H1 (cell line): ENCODE data around the gene DCP2. TPM values are rescaled to one million over a fixed set of nuclear protein-coding genes. Genes with fewer than 3 reads are reported as not detected.

Experiments used
- CTCF ChIA-PET: fragments of 300-600 bp; sonication (Branson Sonifier 250); formaldehyde crosslinking; loops from one replicate; lab custom pipeline; 2021; ENCODE audit not compliant: partially characterized antibody; lab: Charles Lee
- POLR2A ChIA-PET: fragments of 300-600 bp; sonication (Branson Sonifier 250); formaldehyde crosslinking; loops from one replicate; lab custom pipeline; 2021; ENCODE audit warnings: inconsistent platforms; ENCODE audit not compliant: partially characterized antibody; lab: Charles Lee
- DNase-seq, 2 experiments: peaks; one replicate each; pipeline versions ENCODE4 v3.0.0 to v3.0.0-alpha.2; 2010 to 2022; ENCODE audit warnings: low spot score in 2 of 2, low read depth in 1 of 2, mixed read lengths in 1 of 2
- FAIRE-seq: peaks from 2 replicates; lab custom pipeline; 2011; peaks lifted over from hg19 to GRCh38; lab: Jason Lieb, UNC
- H2AFZ ChIP-seq: 2 replicates; pipeline ENCODE4 v1.8.1; 2012; ENCODE audit warnings: low read length, inconsistent platforms
- H2AK5ac ChIP-seq: 2 replicates; pipeline ENCODE4 v1.6.1; 2013; ENCODE audit warnings: low read depth, low read length
- H2BK120ac ChIP-seq: replicated peaks from 2 replicates; pipeline ENCODE3; 2013; ENCODE audit warnings: low read depth, low read length, inconsistent platforms
- H2BK12ac ChIP-seq: 2 replicates; pipeline ENCODE4 v1.6.1; 2013; ENCODE audit warnings: low read depth, low read length
- H2BK15ac ChIP-seq: 2 replicates; pipeline ENCODE4 v1.6.1; 2013; ENCODE audit warnings: low read length
- H2BK20ac ChIP-seq: 2 replicates; pipeline ENCODE4 v1.6.1; 2013; ENCODE audit warnings: low read length
- H2BK5ac ChIP-seq: 2 replicates; pipeline ENCODE4 v1.6.1; 2013; ENCODE audit warnings: low read depth, low read length
- H3K14ac ChIP-seq: 2 replicates; pipeline ENCODE4 v1.6.1; 2013; ENCODE audit warnings: inconsistent platforms; ENCODE audit not compliant: insufficient read length
- H3K18ac ChIP-seq: 2 replicates; pipeline ENCODE4 v1.6.1; 2013; ENCODE audit warnings: low read length; ENCODE audit errors: extremely low read depth
- H3K23ac ChIP-seq: 2 replicates; pipeline ENCODE4 v1.6.1; 2013; ENCODE audit warnings: inconsistent platforms; ENCODE audit not compliant: insufficient read length
- H3K23me2 ChIP-seq: 2 replicates; pipeline ENCODE4 v1.6.1; 2013; ENCODE audit warnings: low read depth, low read length
- H3K27ac ChIP-seq: 2 replicates; pipeline ENCODE4 v1.6.1; 2011; ENCODE audit warnings: low read depth, low read length, inconsistent platforms
- H3K27me3 ChIP-seq, 4 experiments: replicated peaks in 1 of 4; 1 replicate in 1 of 4; 2 replicates in 3 of 4; pipeline versions ENCODE4 v1.6.1 to v1.8.1; 2011 to 2013; ENCODE audit warnings: low read length in 3 of 4, mild to moderate bottlenecking in 3 of 4, inconsistent platforms in 2 of 4, mixed read lengths in 2 of 4, moderate library complexity in 1 of 4; ENCODE audit not compliant: control insufficient read depth in 3 of 4, insufficient read depth in 3 of 4; ENCODE audit errors: extremely low read depth in 1 of 4
- H3K36me3 ChIP-seq, 4 experiments: 2 replicates each; pipeline versions ENCODE4 v1.6.1 to v1.8.1; 2011 to 2013; ENCODE audit warnings: mild to moderate bottlenecking in 4 of 4, low read length in 3 of 4, moderate library complexity in 2 of 4, control low read depth in 1 of 4, inconsistent platforms in 1 of 4; ENCODE audit not compliant: insufficient read depth in 4 of 4, control insufficient read depth in 2 of 4
- H3K4ac ChIP-seq: replicated peaks from 2 replicates; pipeline ENCODE3; 2013; ENCODE audit warnings: low read length, low read depth, mixed read lengths, inconsistent platforms; ENCODE audit not compliant: insufficient read length
- H3K4me1 ChIP-seq, 4 experiments: replicated peaks in 1 of 4; 1 replicate in 1 of 4; 2 replicates in 3 of 4; pipeline versions ENCODE4 v1.6.1 to v1.8.1; 2011 to 2013; ENCODE audit warnings: low read length in 3 of 4, inconsistent platforms in 2 of 4, mixed read lengths in 1 of 4; ENCODE audit not compliant: insufficient read depth in 4 of 4, control insufficient read depth in 3 of 4
- H3K4me2 ChIP-seq, 2 experiments: 2 replicates each; pipeline versions ENCODE4 v1.6.1 to v1.8.1; 2011 to 2013; ENCODE audit warnings: low read depth in 2 of 2, low read length in 2 of 2, control low read depth in 1 of 2, inconsistent platforms in 1 of 2, mild to moderate bottlenecking in 1 of 2; ENCODE audit not compliant: insufficient read depth in 1 of 2
- H3K4me3 ChIP-seq, 4 experiments: fragments of 200-600, 300-600 bp in 1 of 4; sonication (generic), shearing (Covaris generic), sonication (Bioruptor Twin) in 1 of 4; 2 replicates each; pipeline versions ENCODE4 v1.5.1 to v1.8.1; 2011 to 2016; ENCODE audit warnings: low read length in 4 of 4, low read depth in 3 of 4, control low read depth in 2 of 4, inconsistent platforms in 2 of 4, mild to moderate bottlenecking in 2 of 4, mixed read lengths in 1 of 4, moderate library complexity in 1 of 4; ENCODE audit not compliant: insufficient read depth in 2 of 4; ENCODE audit errors: extremely low read depth in 1 of 4
- H3K56ac ChIP-seq: replicated peaks from 2 replicates; pipeline ENCODE3; 2013; ENCODE audit warnings: low read depth, mild to moderate bottlenecking, mixed read lengths, low read length, inconsistent platforms; ENCODE audit not compliant: insufficient read length
- H3K79me1 ChIP-seq: 2 replicates; pipeline ENCODE4 v1.6.1; 2013; ENCODE audit warnings: low read depth, low read length, control low read depth
- H3K79me2 ChIP-seq, 2 experiments: 2 replicates each; pipeline versions ENCODE4 v1.6.1 to v1.8.1; 2012 to 2013; ENCODE audit warnings: low read length in 2 of 2, mild to moderate bottlenecking in 2 of 2, inconsistent platforms in 1 of 2; ENCODE audit not compliant: insufficient read depth in 2 of 2, control insufficient read depth in 1 of 2
- H3K9ac ChIP-seq, 4 experiments: replicated peaks in 1 of 4; 1 replicate in 1 of 4; 2 replicates in 3 of 4; pipeline versions ENCODE4 v1.6.1 to v1.8.1; 2011 to 2013; ENCODE audit warnings: low read depth in 3 of 4, low read length in 3 of 4, control low read depth in 2 of 4, mild to moderate bottlenecking in 2 of 4, moderate library complexity in 2 of 4, inconsistent platforms in 1 of 4; ENCODE audit errors: extremely low read depth in 1 of 4
- H3K9me3 ChIP-seq, 2 experiments: 2 replicates each; pipeline versions ENCODE4 v1.6.1 to v1.8.1; 2012 to 2013; ENCODE audit warnings: mild to moderate bottlenecking in 2 of 2, moderate library complexity in 2 of 2, control low read depth in 1 of 2, inconsistent platforms in 1 of 2, low read depth in 1 of 2, low read length in 1 of 2, mixed read lengths in 1 of 2; ENCODE audit not compliant: insufficient read depth in 2 of 2
- H4K20me1 ChIP-seq, 2 experiments: replicated peaks in 1 of 2; 2 replicates each; pipeline versions ENCODE3 to v1.8.1; 2011 to 2013; ENCODE audit warnings: inconsistent platforms in 2 of 2, low read length in 2 of 2, mild to moderate bottlenecking in 1 of 2; ENCODE audit not compliant: insufficient read depth in 2 of 2, control insufficient read depth in 1 of 2
- H4K5ac ChIP-seq: 2 replicates; pipeline ENCODE4 v1.6.1; 2013; ENCODE audit warnings: low read length, low read depth, mixed read lengths, inconsistent platforms; ENCODE audit not compliant: insufficient read length
- H4K8ac ChIP-seq: 2 replicates; pipeline ENCODE4 v1.8.0; 2013; ENCODE audit warnings: mild to moderate bottlenecking, moderate library complexity, low read length, inconsistent platforms; ENCODE audit not compliant: insufficient read depth; ENCODE audit errors: extremely low read depth
- H4K91ac ChIP-seq: replicated peaks from 2 replicates; pipeline ENCODE3; 2013; ENCODE audit warnings: low read length, mixed read lengths, inconsistent platforms; ENCODE audit not compliant: insufficient read length
- ATF2 ChIP-seq: IDR thresholded peaks from 2 replicates; pipeline ENCODE4 v1.6.1; 2012; ENCODE audit warnings: low read length, inconsistent platforms
- BACH1 ChIP-seq: IDR thresholded peaks from 2 replicates; pipeline ENCODE4 v1.6.1; 2012; ENCODE audit warnings: low read length, improper control_type of control experiment
- BRCA1 ChIP-seq: IDR thresholded peaks from 2 replicates; pipeline ENCODE4 v1.6.1; 2012; ENCODE audit warnings: low read depth, low read length, improper control_type of control experiment
- CREB1 ChIP-seq: IDR thresholded peaks from 2 replicates; pipeline ENCODE4 v1.6.1; 2012; ENCODE audit warnings: inconsistent platforms
- CTBP2 ChIP-seq: IDR thresholded peaks from 2 replicates; pipeline ENCODE4 v1.7.0; 2011; ENCODE audit warnings: borderline replicate concordance, mild to moderate bottlenecking, moderate library complexity, mixed read lengths, low read length; ENCODE audit not compliant: insufficient read depth, insufficient read length
- GABPA ChIP-seq: IDR thresholded peaks from 2 replicates; pipeline ENCODE4 v1.6.1; 2011; ENCODE audit warnings: mild to moderate bottlenecking, low read length, moderate library complexity, borderline replicate concordance; ENCODE audit not compliant: insufficient read depth
- JUND ChIP-seq: IDR thresholded peaks from 2 replicates; pipeline ENCODE4 v1.6.1; 2011; ENCODE audit warnings: mild to moderate bottlenecking, improper control_type of control experiment, low read length
- SIN3A ChIP-seq, 2 experiments: IDR thresholded peaks in 1 of 2; conservative IDR thresholded peaks in 1 of 2; 2 replicates each; pipeline ENCODE4 v1.6.1; 2011 to 2012; ENCODE audit warnings: low read length in 2 of 2, improper control_type of control experiment in 1 of 2, low read depth in 1 of 2, mild to moderate bottlenecking in 1 of 2
- SP4 ChIP-seq: IDR thresholded peaks from 2 replicates; pipeline ENCODE4 v1.6.1; 2012; ENCODE audit warnings: low read length, inconsistent platforms
- ZNF274 ChIP-seq: IDR thresholded peaks from 2 replicates; pipeline ENCODE4 v1.7.0; 2012; ENCODE audit warnings: low read length, borderline replicate concordance; ENCODE audit errors: extremely low read depth
- WGBS, 2 experiments: shearing (Covaris generic) in 1 of 2; methylation state at CpG; one replicate each; pipeline versions ENCODE4 v1.1.6 to v1.1.7; 2013 to 2015; ENCODE audit warnings: low lambda C conversion rate in 2 of 2, mixed read lengths in 2 of 2, inconsistent platforms in 1 of 2, low coverage in 1 of 2, missing lambda C conversion rate in 1 of 2; ENCODE audit not compliant: insufficient replicate concordance in 2 of 2, insufficient coverage in 1 of 2, insufficient read length in 1 of 2; ENCODE audit errors: extremely low coverage in 1 of 2, missing lambda C conversion rate in 1 of 2; 5-methylcytosine and 5-hydroxymethylcytosine counted together
- polyA plus RNA-seq, 7 experiments: library from polyadenylated mRNA; depleted of rRNA in 3 of 7; stranded (reverse) in 5 of 7; unstranded in 2 of 7; fragments of >200 nt in 5 of 7; fragments of 200-250 nt in 2 of 7; gene quantifications; 1 replicate in 5 of 7; 2 replicates in 1 of 7; 4 replicates in 1 of 7; pipeline versions ENCODE4 v1.2.1 to v1.2.3, GENCODE V29; 2011 to 2013; ENCODE audit warnings: missing spikeins in 2 of 7, mixed read lengths in 2 of 7
- total RNA-seq: library from RNA; stranded (reverse); fragmentation: NEBNext Ultra II Directional; extraction: Animal tissue kit (Norgen Biotek cat#: 25700); gene quantifications from 2 replicates; pipeline ENCODE4 v1.2.1, GENCODE V29; 2021

Gene DCP2
- total and polyA plus RNA-seq, 2 of the 8 experiments (the other 6 are each of a cell fraction or from before 2014, with no cell fraction given), result 14.4 to 162 TPM

- no peak for FAIRE-seq
- H3K4ac ChIP-seq, result no peak overlapping the region
- no peak overlapping the region for H3K9ac ChIP-seq
- no peak overlapping the region for H3K18ac ChIP-seq
- no peak overlapping the region for H3K4me3 ChIP-seq
- H3K27me3 ChIP-seq, result no peaks in the 10 kb centered on the region
- no peaks in the 10 kb centered on the region for H3K36me3 ChIP-seq
- no peak for DNase-seq
- H4K91ac ChIP-seq, result no peak overlapping the region
- H3K4me2 ChIP-seq, result no peak overlapping the region
- CTCF ChIA-PET, result no interaction called here
- H3K79me2 ChIP-seq, result no peaks in the 10 kb centered on the region
- H2AFZ ChIP-seq, result no peak overlapping the region
- H2BK15ac ChIP-seq, result no peak overlapping the region
- no peak overlapping the region for H2BK12ac ChIP-seq
- no peaks in the 10 kb centered on the region for H4K20me1 ChIP-seq
- no peak overlapping the region for H2AK5ac ChIP-seq
- H3K79me1 ChIP-seq, result no peaks in the 10 kb centered on the region
- no peak overlapping the region for H2BK20ac ChIP-seq
- no peaks in the 10 kb centered on the region for H3K23me2 ChIP-seq
- H2BK120ac ChIP-seq, result no peak overlapping the region
- no peak overlapping the region for H4K8ac ChIP-seq
- H3K56ac ChIP-seq, result no peak overlapping the region
- H3K4me1 ChIP-seq, result no peaks in the 10 kb centered on the region
- H3K14ac ChIP-seq, result no peak overlapping the region
- 94% methylated on average over 8 of the region's 8 CpGs; no CpG with 5 or more reads in 1 of the 2 experiments for WGBS, 2 experiments
- H4K5ac ChIP-seq, result no peak overlapping the region
- no peak overlapping the region for H3K23ac ChIP-seq
- POLR2A ChIA-PET, result interaction anchor here (0.7 kb wide), 1 partner anchor 21 kb away, joined by 3 read pairs; no protein-coding TSS in a partner anchor
- TF ChIP-seq GABPA (no peak), BRCA1 (no peak), JUND (no peak), ZNF274 (no peak), SP4 (no peak), CREB1 (no peak), CTBP2 (no peak), SIN3A (conservative IDR thresholded peaks at IDR 0.05 in 1 of 2, IDR thresholded peaks at IDR 0.05 in 1 of 2; ENCODE audit: low read depth in 1 of 2, low read length in 2 of 2) (no peak), BACH1 (no peak), ATF2 (no peak)
- H3K27ac ChIP-seq, result no peak overlapping the region
- no peaks in the 10 kb centered on the region for H3K9me3 ChIP-seq
- no peak overlapping the region for H2BK5ac ChIP-seq
Measured at GRCh38 chr5:112938286-112938685, 38.3 kb upstream of the DCP2 start.
